Epithelial cell of prostate (primary cell): ENCODE data around the gene FBXW7.

Experiments
- DNase-seq: peaks from one replicate; pipeline ENCODE4 v3.0.0-alpha.2; 2011; ENCODE audit warnings: low read depth, low spot score
- H3K27ac ChIP-seq: fragments of 450-650 bp; 2 replicates; pipeline ENCODE4 v1.5.1; 2017; ENCODE audit warnings: mild to moderate bottlenecking

Gene FBXW7

DNA sequence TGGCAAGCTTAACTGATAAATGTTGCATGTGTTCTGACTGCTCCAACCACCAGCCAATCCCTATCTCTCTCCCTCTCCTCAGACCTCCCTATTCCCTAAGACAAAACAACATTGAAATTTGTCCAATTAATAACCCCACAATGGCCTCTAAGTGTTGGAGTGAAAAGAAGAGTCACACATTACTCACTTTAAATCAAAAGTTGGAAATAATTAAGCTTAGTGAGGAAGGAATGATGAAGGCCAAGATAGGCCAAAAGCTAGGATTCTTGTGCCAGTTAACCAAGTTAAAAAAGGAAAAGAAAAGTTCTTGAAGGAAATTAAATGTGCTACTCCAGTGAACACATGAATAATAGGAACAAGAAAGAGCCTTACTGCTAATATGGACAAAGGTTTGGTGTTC, 55.6 kb downstream of the FBXW7 start:
- no peak for DNase-seq
- H3K27ac ChIP-seq, result peak overlapping the region; percentile 51

DNA sequence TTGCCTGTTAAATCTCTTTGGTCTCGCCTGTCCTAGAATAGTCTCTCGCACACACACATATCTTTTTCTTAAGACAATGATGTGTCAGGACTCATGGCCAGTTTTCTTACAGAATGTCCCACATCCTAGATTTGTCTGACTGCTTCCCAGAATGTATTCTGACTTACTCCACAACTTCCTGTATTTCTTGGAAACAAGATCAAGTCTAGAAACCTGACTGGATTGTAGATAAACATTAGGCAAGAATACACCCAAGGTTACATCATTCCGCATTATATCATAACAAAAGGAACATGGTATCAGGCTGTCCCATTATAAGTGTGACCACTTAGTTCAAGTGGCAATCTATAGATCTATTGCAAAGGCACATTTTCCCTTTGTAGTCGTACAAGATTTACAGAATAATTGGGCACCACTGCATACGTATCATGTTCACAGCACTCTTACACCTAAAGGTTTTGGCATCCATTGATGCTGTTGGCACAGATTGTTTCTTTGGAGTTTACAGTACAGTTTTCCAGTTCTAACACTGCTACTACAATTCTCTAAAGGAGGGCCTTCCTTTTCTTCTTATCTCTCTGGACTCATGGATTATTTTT, 56.4 kb downstream of the FBXW7 start:
- peak overlapping the region; percentile 51 for H3K27ac ChIP-seq
- no peak for DNase-seq

DNA sequence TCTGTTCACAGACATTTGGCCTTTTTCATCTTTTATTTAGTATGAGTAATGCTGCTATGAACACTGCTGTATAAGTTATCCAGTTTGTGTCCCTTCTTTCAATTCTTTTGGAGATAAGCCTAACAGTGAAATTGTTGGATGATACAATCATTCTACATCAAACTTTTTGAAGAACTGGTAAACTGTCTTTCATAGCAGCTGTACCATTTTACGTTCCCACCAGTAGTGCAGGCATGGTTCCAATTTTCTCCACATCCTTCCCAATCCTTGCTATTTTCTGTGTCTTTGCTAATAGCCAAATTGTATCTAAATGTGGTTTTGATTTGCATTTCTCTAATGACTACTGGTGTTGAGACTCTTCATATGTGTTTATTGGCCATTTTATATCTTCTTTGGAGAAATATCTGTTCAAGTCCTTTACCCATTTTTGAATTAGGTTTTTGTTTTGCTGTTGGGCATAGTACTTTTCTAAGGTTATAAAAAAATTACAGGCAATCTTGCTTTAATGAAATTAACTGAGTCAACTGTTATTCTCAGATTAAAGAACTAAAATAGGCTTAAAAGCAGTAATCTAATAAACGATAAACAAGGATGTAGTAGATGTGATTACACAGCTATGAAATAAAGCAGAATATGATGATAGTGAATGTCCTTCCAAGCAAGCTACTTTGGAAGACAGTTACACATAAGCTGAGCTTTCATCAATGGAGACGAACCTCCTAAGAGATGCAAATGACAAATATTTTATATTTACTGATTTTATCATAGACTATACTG, 57.2 kb downstream of the FBXW7 start:
- DNase-seq, result no peak

DNA sequence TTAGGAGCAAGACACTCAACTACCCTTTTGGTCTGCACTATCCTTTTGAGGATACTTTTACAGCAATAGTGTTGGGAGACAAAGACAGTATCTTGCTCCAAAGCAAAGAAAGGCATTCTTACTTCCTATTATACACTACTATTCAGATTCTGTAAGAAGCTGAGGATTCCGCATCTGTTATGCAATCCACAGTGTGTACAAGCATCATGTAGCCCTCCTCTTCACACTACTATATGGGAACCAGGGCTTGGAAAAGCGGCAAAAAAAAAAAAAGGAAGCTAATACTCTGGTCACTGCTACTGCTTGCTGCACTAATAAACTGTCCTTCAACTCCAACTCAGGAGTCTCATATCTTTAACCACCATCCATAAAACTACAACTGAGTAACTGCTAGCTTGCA, 59.1 kb downstream of the FBXW7 start:
- no peak overlapping the region for H3K27ac ChIP-seq
- no peak for DNase-seq

More for the DNA sequence above, 57.2 kb downstream of the FBXW7 start:
- peak overlapping the region; percentile 51 for H3K27ac ChIP-seq

DNA sequence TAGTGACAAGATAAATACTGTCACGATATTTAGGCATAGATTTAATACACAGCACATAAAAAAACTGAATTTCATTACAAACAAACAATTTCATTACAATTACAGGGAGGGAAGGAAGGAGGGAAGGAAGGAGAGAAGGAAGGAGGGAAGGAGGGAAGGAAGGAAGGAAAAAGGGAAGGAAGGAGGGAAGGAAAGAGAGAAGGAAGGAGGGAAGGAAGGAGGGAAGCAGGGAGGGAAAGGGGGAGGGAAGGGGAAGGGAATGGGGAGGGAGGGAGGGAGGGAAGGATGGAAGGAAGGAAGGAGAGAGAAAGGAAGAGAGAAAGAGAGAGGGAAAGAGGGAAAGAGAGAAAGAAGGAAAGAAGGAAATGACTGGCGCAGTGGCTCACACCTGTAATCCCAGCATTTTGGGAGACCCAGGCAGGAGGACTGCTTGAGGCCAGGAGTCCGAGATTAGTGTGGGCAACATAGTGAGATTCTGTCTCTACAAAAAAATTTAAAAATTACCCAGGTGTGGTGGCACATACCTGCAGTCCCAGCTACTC, 64.6 kb downstream of the FBXW7 start:
- no peak overlapping the region for H3K27ac ChIP-seq
- DNase-seq, result no peak

DNA sequence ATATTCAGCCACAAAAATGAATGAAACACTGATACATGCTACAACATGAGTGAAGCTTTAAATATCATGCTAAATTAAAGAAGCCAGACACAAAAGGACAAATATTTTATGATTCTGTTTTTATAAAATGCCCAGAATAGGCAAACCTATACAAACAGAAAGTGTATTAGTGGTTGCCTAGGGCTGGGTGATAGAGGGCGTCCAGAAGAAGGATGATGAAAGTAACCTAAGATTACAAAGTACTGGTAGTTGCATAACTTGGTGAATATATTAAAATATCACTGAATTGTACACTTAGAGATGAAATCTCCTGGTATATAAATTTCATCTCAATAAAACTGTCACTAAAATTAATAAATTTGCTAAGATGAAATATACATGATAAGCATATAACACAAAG, 67.5 kb downstream of the FBXW7 start:
- no peak overlapping the region for H3K27ac ChIP-seq
- no peak for DNase-seq

DNA sequence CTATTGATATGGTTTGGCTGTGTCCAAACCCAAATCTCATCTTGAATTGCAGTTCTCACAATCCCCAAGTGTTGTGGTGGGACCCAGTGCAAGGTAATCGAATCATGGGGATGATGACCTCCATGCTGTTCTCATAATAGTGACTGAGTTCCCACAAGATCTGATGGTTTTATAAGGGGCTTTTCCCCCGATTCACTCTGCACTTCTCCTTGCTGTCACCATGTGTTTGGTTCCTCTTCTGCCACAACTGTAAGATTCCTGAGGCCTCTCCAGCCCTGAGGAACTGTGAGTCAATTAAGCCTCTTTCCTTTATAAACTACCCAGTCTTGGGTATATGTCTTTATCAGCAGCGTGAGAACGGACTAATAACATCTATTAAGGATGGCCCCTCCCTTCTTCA, 68.8 kb downstream of the FBXW7 start:
- no peak for DNase-seq
- H3K27ac ChIP-seq, result no peak overlapping the region

DNA sequence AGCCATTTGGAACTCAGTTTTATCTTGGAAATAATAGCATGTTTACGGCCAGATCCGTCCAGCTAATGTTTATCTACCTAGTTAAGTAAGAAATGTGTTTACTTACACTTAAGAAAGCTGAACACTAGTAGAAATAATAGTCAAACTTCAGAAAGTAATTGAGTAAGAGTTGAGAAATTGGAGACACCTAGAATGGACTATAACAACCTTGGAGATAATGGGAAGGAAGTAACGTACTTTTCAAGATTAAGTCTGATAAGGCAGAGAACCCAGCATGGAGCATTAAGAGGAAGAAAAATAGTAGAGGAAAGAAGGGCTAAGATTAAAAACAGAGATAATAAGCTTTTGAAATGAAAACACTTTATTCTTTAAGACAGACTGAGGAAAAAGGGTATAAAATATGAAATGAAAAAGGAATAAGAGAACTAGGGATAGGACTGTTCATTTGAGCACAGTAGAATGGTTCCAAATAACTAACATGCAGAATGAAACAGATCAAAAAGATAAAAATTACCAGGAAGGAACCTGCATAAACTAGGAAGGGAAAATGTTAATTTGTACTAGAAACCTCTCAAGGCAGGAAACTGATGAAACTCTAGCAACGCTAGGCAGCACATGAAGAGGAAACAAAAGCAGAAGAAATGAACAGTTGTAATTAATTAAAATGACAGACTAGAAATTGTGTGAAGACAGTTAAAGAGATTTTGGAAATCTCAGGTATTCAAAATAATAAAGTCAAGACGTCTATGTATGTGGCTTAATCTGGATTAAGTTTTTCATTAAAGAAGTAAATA, 71.7 kb downstream of the FBXW7 start:
- DNase-seq, result no peak
- H3K27ac ChIP-seq, result no peak overlapping the region

DNA sequence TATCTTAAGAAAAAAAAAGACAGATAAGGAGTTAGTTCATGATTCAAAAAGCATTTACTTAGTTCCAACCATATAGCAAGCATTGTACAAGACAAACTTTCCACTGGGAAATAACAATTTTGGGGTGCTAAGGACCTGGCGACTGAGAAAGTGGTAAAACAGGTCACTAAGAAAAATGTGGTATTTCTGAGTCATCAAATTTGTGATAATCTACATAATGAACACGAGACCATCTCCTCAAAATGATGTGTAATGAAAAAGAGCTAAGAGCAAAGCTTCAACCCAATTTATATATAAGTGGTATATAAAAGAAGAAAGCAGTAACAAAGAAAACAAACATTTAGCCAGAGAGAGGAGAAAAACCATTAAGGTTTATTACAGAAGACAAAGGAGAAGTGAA, 72.3 kb downstream of the FBXW7 start:
- no peak overlapping the region for H3K27ac ChIP-seq
- no peak for DNase-seq

DNA sequence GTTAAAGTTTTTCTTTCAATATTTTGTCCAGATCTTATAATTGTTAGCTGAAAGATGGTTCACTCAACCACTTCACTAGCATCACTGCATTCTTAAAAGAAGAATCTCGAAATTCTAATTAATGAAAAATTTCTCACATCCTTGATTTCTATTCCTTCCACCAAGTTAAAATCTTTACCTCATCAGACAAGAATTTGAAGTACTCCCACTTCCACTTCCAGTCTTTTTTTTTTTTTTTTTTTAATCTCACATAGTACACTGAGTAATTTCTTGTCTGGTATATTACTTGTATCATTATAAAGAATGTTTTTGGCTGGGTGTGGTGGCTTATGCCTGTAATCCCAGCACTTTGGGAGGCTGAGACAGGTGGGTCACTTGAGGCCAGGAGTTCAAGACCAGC, 73.2 kb downstream of the FBXW7 start:
- H3K27ac ChIP-seq, result no peak overlapping the region
- DNase-seq, result no peak

DNA sequence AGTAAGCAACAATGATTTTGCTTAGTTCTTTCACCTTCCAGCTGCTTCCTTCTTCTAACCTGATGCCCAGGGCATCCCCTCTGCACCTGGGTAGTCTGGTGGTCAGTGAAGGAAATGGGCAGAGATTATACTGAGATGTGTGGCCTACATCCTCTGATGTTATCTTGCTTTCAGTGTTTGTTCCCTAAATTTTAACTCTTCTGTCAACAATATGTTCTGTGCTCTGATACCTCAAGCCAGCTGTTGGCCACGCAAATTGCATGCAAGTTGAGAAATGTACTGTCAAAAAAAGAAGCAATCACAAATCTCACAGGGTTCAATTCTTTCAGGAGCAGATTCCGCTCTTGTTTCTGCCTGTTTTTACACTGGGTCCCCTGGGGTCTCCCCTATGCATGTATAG, 73.8 kb downstream of the FBXW7 start:
- DNase-seq, result no peak

DNA sequence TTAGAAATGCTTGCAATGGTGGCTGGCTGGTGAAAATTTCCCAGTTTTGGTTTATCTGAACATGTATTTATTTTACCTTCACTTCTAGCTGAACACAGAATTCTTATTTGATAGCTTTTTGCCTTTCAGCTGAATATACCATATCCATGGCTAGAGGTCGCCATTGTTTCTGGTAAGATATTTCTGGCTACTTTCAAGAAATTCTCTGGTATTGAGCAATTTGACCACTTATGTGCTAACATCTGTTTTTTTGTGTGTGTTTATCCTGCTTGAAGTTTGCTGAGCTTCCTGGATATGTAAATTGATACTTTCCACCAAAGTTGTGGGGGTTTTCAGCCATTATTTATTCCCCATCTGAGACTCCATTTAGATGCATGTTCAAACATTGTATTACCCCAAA, 75.4 kb downstream of the FBXW7 start:
- no peak for DNase-seq
- H3K27ac ChIP-seq, result no peak overlapping the region

More for the DNA sequence above, 73.8 kb downstream of the FBXW7 start:
- H3K27ac ChIP-seq, result no peak overlapping the region

DNA sequence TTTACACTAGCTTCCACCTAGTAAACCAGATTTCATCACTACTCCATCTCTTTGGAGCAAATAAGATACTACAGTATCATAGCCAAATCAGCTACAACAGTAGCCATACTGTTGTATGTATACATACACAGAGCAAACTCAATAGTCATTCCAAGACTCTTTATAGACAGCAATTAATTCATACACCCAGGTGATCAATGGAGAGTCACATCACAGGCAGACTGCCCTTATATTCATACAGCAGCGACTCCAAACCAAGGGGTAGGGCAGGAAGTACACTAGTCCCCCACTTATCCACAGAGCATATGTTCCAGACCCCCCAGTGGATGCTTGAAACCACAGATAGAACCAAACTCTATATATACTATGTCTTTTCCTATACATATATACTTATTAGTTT, 76.6 kb downstream of the FBXW7 start:
- no peak overlapping the region for H3K27ac ChIP-seq
- DNase-seq, result no peak

DNA sequence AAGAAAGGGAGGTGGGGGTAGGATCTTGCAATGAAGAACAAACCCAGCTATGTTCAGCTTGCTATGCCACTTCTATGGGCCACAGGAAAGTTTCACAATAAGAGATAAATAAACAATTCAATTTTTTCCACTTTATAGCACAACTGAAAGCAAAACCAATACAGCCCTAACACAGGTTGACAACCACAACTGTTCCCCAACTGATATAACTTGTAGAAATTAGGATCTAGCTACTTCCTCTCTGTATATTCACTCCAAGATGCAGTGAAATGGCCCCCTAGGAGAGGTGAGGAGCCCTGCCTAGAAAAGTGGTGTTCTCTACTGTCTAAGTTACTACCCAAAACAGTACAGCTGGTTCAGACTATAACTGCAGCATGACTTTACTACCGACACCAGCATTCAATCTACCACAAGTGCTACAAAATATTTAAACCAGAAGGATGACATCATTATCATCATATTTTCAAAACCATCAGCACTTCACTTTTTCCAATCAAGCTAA, 77.0 kb downstream of the FBXW7 start:
- H3K27ac ChIP-seq, result no peak overlapping the region
- DNase-seq, result no peak

DNA sequence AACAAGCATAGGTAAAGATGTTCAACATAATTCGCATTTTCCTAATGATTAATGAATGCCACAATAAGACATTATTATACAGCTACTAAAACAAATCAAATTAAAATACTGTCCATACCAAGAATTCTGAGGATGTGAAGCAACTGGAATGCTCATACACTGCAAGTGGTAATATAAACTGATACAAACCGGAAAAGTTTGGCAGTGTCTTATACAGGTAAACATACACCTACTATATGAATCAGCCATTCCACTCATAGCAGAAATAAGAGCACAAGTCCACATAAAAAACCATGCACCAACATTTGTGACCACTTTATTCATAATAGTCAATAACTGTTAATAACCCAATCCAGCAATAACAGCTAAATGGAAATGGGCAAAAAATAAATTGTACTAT, 79.3 kb downstream of the FBXW7 start:
- H3K27ac ChIP-seq, result peak overlapping the region; percentile 5
- DNase-seq, result peak; percentile 36

DNA sequence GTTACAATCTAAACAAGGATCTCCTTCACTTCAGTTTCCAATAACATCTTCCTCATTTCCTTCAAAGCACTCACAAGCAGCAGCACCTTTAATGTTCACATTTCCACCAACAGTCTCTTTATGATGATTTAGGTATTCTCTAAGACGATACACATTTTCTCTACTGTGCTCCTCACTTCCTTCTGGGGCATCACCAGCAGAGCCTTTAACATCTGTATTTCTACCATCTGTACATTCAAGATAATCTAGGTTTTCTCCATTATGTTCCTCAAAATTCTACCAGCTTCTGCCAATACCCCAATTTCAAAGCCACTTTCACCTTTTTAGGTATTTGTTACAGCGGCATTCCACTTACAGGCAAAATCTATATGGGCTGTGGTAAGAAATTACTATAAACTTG, 80.6 kb downstream of the FBXW7 start:
- H3K27ac ChIP-seq, result no peak overlapping the region
- no peak for DNase-seq

DNA sequence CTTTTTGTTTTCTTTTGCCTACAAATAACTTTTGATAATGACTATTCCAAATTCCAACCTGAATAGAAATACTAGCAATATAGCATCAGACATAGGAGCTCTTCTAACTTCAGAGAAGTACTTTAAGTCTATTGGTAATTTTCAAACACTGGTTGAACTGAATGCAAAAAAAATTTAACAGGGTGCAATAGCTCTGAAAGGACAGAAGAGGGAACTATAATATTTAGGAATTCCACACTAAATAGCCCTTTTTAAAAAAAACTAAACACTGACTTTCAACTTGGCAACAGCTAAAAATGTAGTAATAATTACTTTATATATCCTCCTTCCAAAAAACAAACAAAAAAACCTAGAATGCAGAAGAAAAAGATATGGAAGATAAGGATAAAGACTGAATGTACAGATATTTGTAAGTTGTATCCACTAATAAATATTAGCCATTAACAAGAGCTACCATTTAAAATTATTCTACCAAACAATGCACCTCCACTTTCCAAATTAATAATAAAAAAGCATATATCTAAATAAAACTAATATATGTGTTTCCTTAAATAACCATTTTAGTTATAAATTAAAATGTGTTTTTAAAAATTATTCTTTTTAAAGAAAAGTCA, 81.4 kb downstream of the FBXW7 start:
- no peak for DNase-seq
- no peak overlapping the region for H3K27ac ChIP-seq

DNA sequence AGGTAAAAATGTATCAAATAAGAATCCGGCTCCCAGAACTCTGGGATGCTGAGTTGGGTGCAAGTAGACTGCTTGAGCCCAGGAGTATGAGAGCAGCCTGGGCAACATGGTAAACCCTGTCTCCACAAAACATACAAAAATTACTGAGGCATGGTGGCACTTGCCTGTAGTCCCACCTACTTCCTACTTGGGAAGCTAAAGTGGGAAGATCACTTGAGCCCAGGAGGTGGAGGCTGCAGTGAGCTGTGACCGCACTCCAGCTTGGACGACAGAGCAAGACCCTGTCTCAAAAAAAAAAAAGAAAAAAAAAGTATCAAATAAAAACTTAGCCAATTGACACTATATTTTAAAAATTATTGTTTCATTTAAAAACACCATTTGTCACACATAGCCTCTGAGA, 84.4 kb downstream of the FBXW7 start:
- no peak for DNase-seq
- H3K27ac ChIP-seq, result no peak overlapping the region

DNA sequence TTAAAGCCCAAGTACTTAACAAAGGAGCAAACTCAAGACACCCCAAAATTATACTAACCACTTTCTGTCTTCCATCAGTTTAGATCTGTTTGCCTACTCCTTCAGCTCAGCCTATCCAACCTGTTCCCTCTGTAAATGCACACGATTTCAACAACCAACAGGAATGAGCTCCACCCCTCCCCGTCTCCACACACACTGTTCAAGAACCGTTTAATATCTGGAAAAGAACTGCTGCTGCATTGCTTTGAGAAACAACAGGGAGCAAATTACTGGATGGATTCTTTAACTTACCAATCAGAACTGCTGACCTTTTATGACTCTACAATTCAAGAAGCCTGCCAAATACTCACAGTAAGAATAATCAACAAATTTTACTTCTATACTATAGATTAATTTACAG, 87.0 kb downstream of the FBXW7 start:
- no peak overlapping the region for H3K27ac ChIP-seq
- DNase-seq, result no peak

DNA sequence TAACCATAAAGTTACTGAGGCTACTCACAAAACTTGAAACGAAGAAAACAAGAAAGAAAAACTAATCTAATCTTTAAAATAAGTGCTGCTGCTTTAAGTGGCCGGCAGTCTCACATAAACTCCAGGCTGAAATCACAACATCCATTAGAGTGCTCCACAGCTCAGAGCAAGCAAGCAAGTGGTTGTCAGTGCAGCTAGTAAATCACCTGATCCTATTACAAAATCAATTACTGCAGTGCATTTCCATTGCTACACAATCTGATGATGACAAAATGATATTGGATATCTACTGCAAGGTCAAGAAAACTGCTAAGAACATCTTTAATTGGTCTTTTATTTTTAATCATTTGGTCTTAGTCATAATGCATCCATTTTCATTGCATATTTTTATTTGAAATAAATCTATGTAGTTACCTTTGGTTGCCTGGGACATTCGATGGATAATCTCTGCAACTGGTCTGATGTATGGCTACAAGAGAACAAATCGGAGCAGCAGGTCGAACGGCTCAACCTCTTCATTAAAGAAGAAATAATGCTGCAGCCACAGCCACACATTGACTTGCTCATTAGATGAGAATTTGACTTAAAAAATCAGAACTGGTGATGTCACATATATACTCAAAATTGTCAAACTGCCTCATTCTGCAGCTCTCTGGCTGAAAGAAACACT, 87.7 kb downstream of the FBXW7 start:
- no peak overlapping the region for H3K27ac ChIP-seq
- DNase-seq, result no peak
